Vagina (tissue), 2 donors: Measurements from ENCODE around the gene MRPS21.

Experiments used
- POLR2AphosphoS5 ChIP-seq, 2 donors: sonication (generic); formaldehyde crosslinking; IDR thresholded peaks; one replicate each; pipeline ENCODE4 v1.9.0; 2017; ENCODE audit warnings: antibody characterized with exemption in 2 of 2, mild to moderate bottlenecking in 2 of 2, low read depth in 1 of 2; ENCODE audit not compliant: insufficient read depth in 1 of 2
- TF ChIP-seq, protein P1 (sequence below), 3 experiments: fragments of 450-650 bp in 2 of 3; fragments of 200-600 bp in 1 of 3; sonication (generic) in 1 of 3; IDR thresholded peaks; one replicate each; pipeline ENCODE4 v1.5.1; 2017 to 2019; ENCODE audit warnings: antibody characterized with exemption in 3 of 3, mild to moderate bottlenecking in 2 of 3, moderate library complexity in 2 of 3

GRCh38 chr1:150268705-150269403, 24.8 kb upstream of the MRPS21 start, which contains the start of gene APH1A:
- TF ChIP-seq, protein P1, sequence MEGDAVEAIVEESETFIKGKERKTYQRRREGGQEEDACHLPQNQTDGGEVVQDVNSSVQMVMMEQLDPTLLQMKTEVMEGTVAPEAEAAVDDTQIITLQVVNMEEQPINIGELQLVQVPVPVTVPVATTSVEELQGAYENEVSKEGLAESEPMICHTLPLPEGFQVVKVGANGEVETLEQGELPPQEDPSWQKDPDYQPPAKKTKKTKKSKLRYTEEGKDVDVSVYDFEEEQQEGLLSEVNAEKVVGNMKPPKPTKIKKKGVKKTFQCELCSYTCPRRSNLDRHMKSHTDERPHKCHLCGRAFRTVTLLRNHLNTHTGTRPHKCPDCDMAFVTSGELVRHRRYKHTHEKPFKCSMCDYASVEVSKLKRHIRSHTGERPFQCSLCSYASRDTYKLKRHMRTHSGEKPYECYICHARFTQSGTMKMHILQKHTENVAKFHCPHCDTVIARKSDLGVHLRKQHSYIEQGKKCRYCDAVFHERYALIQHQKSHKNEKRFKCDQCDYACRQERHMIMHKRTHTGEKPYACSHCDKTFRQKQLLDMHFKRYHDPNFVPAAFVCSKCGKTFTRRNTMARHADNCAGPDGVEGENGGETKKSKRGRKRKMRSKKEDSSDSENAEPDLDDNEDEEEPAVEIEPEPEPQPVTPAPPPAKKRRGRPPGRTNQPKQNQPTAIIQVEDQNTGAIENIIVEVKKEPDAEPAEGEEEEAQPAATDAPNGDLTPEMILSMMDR (IDR thresholded peaks at IDR 0.05): no peak
- TF ChIP-seq POLR2AphosphoS5 (IDR thresholded peaks at IDR 0.05; ENCODE audit: insufficient read depth in 1 of 2, low read depth in 1 of 2): peak; percentile 92 to 98
